HG02885 (cell line): Measurements from ENCODE around the gene IFT74.

ENCODE experiments used
- ATAC-seq: cut with Tn5 transposase; IDR thresholded peaks from one replicate; pipeline ENCODE4 v1.9.1; 2021; ENCODE audit warnings: mild to moderate bottlenecking; ENCODE audit not compliant: unreplicated experiment, poor library complexity

The IFT74 gene

DNA sequence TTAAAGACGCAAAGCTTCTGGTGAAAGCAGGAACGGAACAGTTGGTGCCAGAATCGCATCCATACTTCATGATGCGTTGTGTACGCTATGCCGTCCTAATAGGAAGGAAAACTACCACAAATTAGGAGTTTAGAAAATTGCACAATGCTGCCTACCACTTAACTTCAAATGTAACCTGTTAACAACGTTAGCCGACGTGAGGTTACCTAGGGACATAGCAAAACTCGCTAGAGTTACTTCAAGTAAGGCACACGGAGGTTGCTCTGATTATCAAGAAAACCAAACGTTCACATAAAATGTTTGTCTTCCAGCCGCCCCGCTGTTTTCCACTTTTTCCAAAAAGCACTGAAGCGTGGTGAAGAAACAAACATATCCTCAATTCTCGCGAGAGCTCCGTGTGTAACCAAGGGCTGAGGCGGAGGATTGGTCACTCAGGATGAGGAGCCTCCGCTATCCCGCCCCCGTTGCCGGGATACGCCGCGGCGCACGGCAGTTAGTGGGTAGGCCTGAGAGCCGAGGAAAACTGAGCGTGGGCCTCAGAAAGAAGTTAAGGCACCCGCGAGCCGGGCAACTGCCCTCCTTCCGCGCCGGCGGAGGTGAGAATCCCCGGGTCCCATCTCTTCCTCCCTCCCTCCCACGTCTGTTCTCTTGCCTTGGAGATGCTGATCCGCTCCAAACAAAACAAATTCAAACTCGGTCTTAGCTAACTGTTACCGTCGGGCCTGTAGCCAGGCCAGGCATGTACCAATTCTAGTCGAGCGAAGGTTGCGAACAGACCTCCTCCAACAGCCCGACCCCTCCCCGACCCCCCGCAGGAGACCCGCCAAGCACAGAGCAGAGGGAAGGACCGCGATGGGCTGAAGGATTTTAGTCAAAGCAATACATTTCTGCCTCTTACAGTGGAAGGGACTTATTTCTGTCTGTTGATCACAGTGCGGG lies at the start of gene IFT74:
IFT74 (plus strand) TSS at position 492 of the 939 bp plus-strand sequence. CDS start 5,556 bp downstream, outside the sequence.
- peak; percentile 99 for ATAC-seq

DNA sequence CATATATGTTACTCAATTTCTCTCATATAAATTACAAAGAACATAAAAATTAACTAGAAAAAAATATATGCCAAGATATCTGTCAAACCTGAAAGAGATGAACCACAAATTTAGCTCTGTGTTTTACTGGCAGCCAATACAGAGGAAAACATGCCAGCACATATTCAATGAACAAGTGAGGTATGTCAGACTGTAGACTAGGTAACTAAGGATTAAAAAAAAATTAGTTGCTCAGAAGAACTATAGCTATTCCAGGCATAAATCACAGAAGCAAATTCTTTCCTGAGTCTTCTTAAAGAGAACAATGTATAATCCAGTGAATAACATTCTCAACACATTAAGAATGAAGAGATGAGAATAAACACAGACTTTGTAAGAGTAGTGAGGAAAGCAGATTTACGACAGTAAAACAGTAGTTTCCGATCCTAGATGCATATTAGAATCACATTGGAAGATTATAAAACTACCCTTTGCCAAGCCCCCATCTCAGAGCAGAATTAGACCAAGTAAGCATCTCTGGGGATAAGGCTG lies 43.0 kb upstream of the IFT74 start:
- no peak for ATAC-seq

DNA sequence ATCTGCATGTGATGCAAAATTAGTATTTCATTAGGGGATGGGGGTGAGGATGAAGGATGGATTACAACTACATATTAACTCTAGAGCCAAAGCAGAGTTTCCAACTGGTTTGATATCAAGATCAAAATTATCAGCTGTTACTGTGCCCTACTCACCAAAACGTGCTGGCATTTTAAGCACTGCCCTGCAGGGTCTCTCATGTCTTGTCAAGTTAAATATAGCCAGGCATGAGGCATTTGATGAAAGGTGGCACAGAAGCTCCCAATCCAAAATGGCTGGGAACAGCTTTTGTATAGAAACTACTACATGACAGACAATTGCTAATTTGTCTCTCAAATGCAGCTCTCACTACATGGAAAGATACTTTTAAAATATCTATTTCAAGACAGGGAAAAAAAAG lies 36.5 kb upstream of the IFT74 start:
- ATAC-seq: no peak

DNA sequence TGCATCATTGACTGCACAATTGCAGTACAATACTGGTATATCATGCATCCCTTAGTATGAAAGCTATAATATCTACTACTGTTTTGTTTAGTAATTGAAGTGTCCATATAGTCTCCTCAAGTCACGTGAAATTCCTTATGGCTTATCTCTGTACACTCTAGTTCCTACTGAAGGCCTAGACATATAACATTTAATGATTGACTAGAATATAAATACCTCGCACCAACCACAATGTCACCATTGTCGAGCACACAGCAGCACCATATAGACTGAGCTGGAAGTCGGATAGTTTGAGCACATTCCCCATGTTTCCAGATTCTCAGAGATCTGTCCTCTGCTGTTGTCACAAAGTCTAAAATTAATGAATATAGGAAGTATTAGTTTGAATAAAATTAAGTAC lies 30.6 kb upstream of the IFT74 start:
- no peak for ATAC-seq

DNA sequence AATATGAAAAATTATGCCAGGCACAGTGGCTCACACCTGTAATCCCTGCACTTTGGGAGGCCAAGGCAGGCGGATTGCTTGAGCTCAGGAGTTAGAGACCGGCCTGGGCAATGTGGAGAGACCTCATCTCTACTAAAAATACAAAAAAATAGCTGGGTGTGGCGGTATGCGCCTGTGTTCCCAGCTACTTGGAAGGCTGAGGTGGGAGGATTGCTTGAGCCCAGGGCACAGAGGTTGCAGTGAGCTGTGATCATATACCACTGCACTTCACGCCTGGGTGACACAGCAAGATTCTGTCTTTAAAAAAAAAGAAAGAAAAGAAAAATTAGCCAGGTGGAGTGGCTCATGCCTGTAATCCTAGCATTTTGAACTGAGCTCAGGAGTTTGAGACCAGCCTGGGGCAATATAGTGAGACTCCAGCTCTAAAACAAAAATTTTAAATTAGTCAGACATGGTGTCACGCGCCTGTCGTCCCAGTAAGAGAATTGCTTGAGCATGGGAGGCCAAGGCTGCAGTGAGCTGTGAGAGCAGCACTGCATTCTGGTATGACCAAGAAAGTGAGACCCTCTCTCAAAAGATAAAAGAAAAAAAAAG lies 27.2 kb upstream of the IFT74 start:
- ATAC-seq: no peak

DNA sequence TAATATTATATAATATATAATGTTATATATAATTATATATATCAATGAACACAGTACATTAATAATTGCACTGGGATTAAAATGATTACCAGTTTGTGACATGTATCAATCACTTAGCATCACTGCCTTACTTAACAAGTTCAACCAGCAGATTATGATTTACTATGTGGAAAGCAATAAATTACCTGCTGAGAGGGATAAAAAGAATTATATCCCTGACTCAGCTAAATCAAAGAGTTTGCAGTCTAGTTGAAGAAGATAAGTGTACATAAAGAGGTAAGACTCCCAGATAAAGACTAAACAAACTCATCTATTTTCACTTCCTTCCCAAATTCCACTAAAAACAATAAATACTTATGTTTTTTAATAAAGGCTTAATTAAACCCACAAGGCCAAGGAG lies 20.4 kb upstream of the IFT74 start:
- no peak for ATAC-seq

DNA sequence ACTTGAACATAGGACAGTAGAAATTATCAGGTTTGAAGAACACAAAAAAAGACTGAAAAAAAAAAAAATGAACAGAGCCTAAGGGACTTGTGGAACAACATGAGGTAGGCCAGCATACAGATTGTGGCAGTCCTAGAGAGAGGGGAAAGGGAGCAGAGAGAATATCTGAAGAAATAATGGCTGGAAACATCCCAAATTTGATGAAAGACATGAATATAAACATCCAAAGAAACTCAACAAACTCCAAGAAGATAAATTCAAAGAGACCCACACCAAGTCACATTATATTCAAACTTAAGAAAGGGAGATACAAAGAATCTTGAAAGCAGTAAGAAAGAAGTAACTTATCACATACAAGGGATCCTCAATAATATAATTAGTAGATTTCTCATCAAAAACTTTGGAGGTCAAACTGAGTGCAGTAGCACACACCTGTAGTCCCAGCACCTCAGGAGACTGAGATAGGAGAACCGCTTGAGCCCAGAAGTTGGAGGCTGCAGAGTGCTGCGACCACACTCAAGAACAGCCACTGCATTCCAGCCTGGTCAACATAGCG lies 18.3 kb upstream of the IFT74 start:
- no peak for ATAC-seq

DNA sequence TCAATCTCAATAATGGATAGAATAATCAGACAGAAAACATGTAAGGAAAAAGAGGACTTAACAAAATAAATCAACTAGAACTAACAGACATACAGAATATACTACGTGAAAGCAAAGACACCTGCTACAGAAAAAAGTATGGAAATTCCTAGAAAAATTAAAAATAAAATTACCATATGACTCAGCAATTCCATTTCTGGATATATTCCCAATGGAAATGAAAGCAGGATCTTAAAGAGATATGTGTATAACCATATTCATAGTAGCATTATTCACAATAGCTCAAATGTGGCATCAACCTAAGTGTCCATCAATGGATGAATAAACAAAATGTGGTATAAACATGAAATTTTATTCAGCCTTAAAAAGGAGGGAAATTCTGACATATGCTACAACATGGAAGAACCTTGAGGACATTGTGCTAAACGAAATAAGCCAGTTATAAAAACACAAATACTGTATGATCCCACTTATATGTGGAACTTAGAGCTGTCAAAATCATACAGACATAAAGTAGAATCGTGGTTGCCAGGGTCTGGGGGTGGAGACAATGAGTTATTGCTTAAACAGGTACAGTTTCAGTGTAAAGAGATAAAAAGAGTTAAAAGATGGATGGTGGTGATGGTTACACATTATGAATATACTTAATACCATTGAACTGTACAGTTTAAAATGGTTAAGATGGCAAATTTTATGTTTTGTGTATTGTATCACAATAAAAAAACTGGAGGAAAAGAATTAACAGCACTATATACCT lies 16.1 kb upstream of the IFT74 start:
- ATAC-seq: no peak

DNA sequence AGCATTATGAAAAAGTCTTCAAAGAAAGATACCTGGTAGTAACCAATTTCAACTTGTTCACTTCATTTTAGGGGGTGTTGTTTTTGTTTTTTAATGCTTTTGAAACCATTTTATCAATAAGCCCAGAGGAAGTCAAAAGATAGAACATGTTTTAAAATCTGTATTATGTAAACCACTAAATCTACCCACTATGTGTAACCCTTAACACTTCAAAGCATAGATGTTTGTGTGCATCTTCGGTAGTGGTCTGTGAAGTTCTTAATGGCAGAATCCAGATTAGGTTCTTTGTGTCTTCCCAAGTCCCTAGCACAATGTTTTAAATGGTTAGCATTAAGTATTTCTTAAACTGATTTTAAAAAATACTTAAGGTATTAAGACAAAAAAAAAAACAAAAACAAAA lies 15.4 kb upstream of the IFT74 start:
- ATAC-seq: no peak

DNA sequence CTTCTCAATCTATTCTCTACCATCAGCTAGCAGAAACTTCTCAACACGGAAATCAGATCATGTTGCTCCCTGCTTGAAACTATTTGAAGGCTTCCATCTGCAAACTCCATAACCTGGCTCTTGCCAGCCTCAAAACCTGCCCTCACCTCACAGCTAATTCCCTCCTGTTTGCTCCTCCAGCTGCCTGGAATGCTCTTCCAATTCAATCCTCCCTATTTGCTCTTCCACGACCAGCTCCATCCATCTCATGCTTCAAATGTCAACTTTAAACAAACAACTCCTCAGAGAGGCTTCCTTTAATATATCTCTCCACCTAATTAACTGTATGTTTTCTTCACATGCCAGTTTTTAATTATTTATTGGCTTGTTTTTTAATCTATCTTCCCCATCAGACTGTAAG lies 10.6 kb upstream of the IFT74 start:
- ATAC-seq: no peak

DNA sequence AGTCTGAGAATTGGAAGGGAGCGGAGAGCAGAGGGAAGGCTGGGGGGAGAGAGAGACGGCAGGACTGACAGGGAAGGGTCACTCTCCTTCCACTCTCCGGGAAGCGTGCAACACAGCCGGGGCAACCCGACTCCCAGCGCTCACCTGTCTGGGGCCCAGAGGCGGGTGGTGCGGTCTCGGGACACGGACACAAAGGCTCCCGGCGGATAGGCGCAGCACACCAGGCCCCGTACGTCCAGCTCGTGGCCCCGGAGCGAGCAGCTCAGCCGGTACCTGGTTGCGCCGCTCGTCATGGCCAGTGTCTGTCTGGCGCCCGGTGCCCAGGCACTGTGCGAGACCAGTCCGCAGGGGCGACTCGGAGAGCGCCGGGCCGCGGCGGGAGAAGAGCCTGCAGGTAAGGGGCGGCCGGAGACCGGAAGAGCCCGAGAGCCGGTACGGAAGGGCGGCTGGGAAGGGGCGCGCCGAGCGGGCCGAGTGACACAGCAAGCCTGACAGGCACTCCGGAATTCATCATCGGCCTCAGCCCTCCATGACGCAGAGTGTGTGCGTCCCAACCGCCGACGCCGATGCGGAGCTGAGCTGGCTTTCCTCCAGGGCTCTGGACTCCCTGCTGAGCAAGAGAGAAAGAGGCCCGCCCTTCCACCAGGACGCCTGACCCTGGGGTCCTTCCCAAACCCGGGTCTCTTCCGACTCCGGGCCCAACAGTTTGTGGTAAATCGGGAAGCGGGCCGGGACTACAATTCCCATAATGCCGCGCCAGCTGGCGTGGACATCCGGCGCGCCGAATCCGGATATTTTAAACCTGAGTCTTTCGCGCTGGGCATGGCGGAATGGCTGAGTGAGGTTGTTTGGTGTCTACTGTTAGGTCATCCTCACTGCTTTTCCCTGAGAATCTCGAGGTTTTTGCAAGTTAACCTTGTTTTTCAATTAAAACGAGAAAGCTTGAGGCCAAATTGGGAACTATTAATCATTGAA lies 9.2 kb upstream of the IFT74 start, which contains the start of gene PLAA:
PLAA (minus strand) TSS at position 490 of the 975 bp plus-strand sequence; CDS start at position 293, 197 bp downstream.
- peak; percentile 99 for ATAC-seq

DNA sequence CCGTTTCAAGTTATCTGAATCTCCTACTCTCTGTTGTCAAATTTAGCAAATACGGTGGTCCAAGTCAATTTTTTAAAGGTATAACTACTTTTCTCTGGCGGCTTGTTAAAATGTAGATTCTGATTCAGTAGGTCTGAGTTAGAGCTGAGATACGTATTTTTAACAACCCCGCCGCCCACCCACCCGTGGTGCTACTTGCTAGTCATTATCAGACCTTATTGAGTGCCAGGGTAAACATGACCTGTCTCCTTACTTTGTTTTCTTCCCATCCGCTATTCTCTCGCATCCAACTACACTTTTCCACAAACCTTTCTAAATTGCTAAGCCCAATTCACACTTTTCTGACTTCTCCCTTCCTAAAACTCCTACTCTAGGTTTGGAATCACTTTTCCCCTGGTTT lies 8.5 kb upstream of the IFT74 start:
- no peak for ATAC-seq

DNA sequence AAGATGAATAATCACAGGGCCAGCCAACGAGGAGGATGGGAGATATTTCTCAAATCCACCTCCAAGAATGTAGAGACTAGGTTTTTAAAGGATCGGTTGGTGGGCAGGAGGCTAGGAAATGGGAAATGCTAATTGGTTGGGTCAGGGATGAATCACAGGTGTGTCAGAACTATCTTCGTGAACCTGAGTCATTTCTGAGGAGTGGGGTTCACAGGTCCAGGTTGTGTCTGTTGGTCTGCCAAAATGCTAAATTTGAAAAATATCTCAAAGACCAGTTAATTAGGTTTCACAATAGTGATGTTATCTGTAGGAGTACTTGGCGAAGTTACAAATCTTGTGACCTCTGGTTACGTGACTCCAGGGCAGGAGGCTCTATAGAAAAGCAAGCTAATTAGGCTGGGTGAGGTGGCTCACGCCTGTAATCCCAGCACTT lies 6.6 kb upstream of the IFT74 start:
- no peak for ATAC-seq

DNA sequence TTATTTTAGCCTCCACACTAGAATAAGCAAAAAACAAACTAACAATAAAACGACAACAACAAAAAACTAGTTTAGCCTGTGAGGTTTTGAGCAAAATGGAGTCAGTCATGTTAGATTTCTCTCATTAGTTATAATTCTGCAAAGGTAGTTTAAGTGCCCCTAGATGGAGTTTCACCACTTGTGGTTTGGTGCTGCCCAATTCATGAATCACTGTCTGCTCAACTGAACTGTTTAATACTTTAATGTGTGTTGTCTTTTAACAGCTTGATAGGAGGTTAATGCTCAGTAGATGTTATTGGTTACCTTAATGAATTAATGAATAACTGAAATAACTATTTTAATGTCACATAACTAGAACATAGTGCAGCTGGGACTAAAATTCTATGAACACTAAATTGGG lies 5.7 kb upstream of the IFT74 start:
- no peak for ATAC-seq

DNA sequence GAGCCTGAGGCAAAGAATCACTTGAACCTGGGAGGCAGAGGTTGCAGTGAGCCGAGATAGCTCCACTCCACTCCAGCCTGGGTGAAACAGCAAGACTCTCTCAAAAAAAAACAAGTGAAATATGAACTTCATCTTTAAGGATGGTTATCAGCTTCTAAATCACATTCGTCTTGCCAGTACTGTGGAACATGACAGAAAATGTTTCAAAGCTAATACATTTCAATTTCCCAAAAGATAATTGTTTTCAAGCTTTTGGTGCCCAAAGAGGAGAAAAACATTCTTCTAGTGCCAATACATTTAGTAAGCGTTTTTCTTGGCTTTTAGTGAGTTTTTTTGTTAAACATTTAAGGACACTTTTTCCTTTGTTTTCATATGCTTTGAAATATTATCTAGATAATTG lies 4.4 kb upstream of the IFT74 start:
- ATAC-seq: no peak

DNA sequence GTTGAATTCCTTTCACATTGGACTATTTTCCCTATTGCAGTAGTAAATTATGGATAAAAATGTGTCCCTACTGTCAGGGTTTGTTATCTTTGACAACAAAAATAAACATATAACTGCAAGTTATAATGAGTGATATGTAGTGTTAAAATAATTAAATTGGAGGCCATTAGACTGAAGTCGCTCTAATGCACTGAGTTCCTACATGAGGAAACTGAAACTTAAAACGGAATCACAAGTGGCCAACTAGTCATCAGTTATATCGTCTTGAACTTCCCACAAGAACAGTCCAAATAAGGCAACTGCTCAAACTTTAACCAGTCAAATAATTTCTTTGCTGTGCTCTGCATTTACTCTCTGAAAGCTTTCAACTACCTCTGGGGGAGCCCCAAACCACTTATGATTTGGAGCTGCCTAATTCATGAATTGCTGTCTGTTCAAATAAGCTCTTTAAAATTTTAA lies 2.1 kb upstream of the IFT74 start:
- no peak for ATAC-seq

DNA sequence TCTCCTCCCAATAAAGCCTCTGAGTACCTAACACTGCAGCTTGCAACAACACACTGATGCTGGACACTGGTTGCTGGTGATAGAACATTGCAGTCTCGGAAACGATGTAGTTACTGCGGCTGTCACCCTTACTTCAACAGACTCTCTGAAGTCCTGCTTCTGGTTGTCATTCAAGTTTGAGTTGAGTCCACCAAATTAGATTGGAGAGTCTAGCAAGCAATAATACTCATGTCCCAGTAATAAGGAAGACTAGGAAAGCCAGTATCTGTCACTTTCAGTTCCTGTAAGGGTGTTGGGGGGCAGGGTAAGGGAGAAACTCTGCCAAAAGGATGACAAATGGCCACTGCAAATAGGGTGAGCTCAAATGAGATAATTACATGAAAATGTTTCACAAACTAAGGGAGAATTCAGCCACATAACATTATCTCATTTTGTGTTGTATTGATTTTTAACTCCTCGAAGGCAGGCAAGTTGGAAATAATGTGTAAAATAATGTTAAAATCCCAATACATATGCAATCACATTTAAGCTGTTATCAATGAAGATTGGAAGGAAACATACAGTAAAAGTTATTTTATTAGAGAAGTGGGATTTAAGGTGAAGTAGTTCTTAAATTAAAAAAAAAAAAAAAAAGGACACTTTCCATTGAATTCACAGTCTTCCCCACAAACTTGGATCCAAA lies 849 bp upstream of the IFT74 start:
- peak; percentile 29 for ATAC-seq

DNA sequence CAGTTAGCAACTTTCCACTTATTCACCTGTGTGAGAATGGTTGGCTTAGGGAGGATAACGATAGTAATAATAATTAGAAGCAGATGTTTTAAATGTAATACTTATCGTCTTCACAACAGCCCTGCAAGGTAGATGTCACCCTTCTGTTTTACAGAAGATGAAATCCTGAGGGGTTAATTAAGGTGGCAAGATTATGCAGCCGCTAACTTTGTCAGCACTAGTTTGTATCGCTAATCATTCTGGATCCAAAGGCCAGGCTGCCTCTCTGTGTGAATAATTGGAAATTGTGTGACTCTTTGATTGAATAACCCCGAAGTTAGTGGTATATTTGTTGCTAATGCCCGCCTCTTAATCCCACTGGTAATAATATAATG lies 635 bp downstream of the IFT74 start:
- ATAC-seq: no peak

DNA sequence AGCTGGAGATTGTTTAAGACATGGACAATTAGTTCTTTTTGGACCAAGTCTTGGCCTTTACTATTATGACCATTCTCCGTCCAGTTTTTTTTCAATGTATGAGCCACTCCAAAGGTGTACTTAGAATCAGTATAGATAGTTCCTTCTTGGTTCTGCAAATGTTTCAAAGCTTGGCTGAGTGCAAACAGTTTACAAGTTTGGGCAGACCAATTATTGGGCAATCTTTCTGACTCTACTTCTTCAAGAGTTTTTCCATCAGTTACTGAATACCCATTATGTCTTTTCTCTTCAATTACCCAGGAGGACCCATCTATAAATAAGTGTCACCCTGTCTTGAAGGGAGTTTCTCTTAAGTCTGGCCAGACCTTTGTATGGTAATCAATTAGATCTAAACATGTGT lies 15.5 kb downstream of the IFT74 start:
- no peak for ATAC-seq
